Nephron (organoid): ENCODE measurements around the gene PEPD.
"Not testable (repeated sequence)": the region's sequence is repeated elsewhere in the genome, so short reads cannot be mapped to it uniquely, and the experiment has no call there.

Experiments used
- H3K27ac Mint-ChIP-seq, 3 experiments: 2 replicates each; pipeline ENCODE4 v1.8.0; 2020; ENCODE audit warnings: mixed read lengths in 3 of 3, mild to moderate bottlenecking in 2 of 3, moderate library complexity in 1 of 3
- H3K27me3 Mint-ChIP-seq: 2 replicates; pipeline ENCODE4 v1.8.0; 2021; ENCODE audit warnings: low read depth, mild to moderate bottlenecking, moderate library complexity, mixed read lengths
- H3K36me3 Mint-ChIP-seq: 2 replicates; pipeline ENCODE4 v1.8.0; 2020; ENCODE audit warnings: low read depth, mixed read lengths
- H3K4me1 Mint-ChIP-seq: 2 replicates; pipeline ENCODE4 v1.8.0; 2020; ENCODE audit warnings: mixed read lengths
- H3K4me3 Mint-ChIP-seq, 3 experiments: 2 replicates each; pipeline ENCODE4 v1.8.0; 2020; ENCODE audit warnings: mild to moderate bottlenecking in 3 of 3, mixed read lengths in 3 of 3, moderate library complexity in 2 of 3
- H3K9me3 Mint-ChIP-seq: 2 replicates; pipeline ENCODE4 v1.8.0; 2020; ENCODE audit warnings: mixed read lengths
- CTCF ChIP-seq, 3 experiments: fragments of 200-600 bp; sonication (generic); IDR thresholded peaks; one replicate each; pipeline ENCODE4 v1.5.0; 2021; ENCODE audit warnings: antibody characterized with exemption in 3 of 3; ENCODE audit not compliant: unreplicated experiment in 3 of 3

Gene PEPD

GRCh38 chr19:33556261-33556660 lies 34.7 kb upstream of the PEPD start:
- no peak overlapping the region for H3K27ac Mint-ChIP-seq
- H3K4me1 Mint-ChIP-seq = peaks cover 16% of the 10 kb centered on the region
- TF ChIP-seq CTCF (IDR thresholded peaks at IDR 0.05; ENCODE audit: unreplicated experiment in 3 of 3) = no peak
- H3K9me3 Mint-ChIP-seq = no peaks in the 10 kb centered on the region
- H3K4me3 Mint-ChIP-seq = no peak overlapping the region
- H3K27me3 Mint-ChIP-seq = peaks cover 24% of the 10 kb centered on the region
- H3K36me3 Mint-ChIP-seq = no peaks in the 10 kb centered on the region

DNA sequence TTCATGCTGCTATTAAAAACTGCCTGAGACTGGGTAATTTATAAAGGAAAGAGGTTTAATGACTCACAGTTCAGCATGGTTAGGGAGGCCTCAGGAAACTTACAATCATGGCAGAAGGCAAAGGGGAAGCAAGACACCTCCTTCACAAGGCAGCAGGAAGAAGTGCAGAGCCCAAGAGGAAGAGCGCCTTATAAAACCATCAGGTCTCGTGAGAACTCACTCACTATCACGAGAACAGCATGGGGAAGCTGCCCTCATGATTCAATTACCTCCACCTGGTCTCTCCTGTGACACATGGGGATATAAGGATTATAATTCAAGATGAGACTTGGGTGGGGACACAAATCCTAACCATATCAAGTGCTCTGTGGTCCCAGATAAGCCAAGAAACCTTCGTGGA lies 34.1 kb upstream of the PEPD start:
- peaks cover 16% of the 10 kb centered on the region for H3K4me1 Mint-ChIP-seq
- peaks cover 20% of the 10 kb centered on the region for H3K27me3 Mint-ChIP-seq
- not testable (repeated sequence) for H3K36me3 Mint-ChIP-seq, H3K4me3 Mint-ChIP-seq, H3K9me3 Mint-ChIP-seq, H3K27ac Mint-ChIP-seq

- no peak for TF ChIP-seq CTCF (IDR thresholded peaks at IDR 0.05; ENCODE audit: unreplicated experiment in 3 of 3)
- H3K9me3 Mint-ChIP-seq = no peaks in the 10 kb centered on the region
- H3K27me3 Mint-ChIP-seq = peaks cover 20% of the 10 kb centered on the region
- no peaks in the 10 kb centered on the region for H3K36me3 Mint-ChIP-seq
- no peak overlapping the region for H3K4me3 Mint-ChIP-seq
- peaks cover 16% of the 10 kb centered on the region for H3K4me1 Mint-ChIP-seq
- H3K27ac Mint-ChIP-seq = no peak overlapping the region
Observed at GRCh38 chr19:33554821-33555220, 33.2 kb upstream of the PEPD start.

DNA sequence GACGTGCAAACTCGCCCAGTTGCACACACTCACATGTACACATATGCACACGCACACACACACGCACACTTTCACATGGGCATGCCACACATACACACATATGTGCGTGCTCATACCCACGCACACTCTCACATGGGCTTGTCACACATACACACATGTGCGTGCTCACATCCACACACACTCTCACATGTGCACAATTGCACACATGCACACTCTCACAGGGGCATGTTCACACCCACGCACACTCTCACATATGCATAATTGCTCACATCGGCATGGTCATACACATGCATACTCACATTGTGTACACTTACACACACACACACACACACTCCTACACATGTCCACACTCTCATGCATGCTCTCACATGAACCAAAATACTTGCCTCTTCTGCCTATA lies 32.8 kb upstream of the PEPD start:
- peaks cover 16% of the 10 kb centered on the region for H3K4me1 Mint-ChIP-seq
- no peaks in the 10 kb centered on the region for H3K9me3 Mint-ChIP-seq
- no peak overlapping the region for H3K27ac Mint-ChIP-seq
- H3K27me3 Mint-ChIP-seq = peaks cover 20% of the 10 kb centered on the region
- H3K4me3 Mint-ChIP-seq = no peak overlapping the region
- H3K36me3 Mint-ChIP-seq = no peaks in the 10 kb centered on the region
- TF ChIP-seq CTCF (IDR thresholded peaks at IDR 0.05; ENCODE audit: unreplicated experiment in 3 of 3) = no peak

DNA sequence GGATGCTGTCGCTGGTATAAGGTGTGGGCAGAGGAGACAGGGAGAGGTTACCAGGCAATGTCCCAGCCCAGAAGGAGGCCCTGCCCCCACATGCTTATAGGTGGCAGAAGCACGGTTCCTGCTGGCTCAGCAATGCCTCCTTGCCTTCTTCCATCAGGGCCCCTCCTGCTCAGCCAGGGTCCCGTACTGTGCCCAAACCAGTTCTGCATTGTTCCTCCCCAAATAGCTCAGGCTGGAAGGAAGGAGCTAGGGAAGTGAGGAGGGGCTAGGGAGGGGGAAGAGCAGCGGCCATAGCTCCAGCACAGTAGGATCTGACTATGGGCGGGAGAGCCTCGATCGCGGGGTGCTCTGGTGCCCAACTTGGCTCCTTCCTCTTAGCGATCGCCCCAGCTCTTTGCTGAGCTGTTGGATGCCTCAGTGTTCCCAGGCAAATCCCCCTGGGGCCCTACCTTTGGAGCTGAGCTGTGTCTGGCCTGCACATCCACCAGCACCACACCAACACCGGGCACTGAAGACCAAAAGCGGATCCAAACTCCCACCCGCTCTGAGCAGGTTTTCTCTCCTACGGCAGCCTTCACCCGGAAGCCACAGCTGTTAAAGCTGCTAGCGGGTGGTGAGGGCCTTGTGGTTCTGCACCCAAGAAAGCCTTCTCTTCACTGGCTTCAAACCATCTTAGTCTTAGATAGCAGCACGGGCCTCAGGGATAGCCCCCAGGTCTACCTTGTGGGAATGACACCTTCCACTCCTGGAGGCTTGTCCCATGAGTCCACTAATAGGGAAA lies 32.1 kb upstream of the PEPD start:
- Mint-ChIP-seq H3K4me1 (peaks cover 10% of the 10 kb centered on the region), H3K27me3 (peaks cover 16% of the 10 kb centered on the region), H3K9me3 (no peaks in the 10 kb centered on the region), H3K36me3 (no peaks in the 10 kb centered on the region), H3K4me3 (no peak overlapping the region), H3K27ac (no peak overlapping the region)
- no peak for TF ChIP-seq CTCF (IDR thresholded peaks at IDR 0.05; ENCODE audit: unreplicated experiment in 3 of 3)

- H3K4me3 Mint-ChIP-seq = no peak overlapping the region
- H3K27ac Mint-ChIP-seq = no peak overlapping the region
- peaks cover 5% of the 10 kb centered on the region for H3K4me1 Mint-ChIP-seq
- TF ChIP-seq CTCF (IDR thresholded peaks at IDR 0.05; ENCODE audit: unreplicated experiment in 3 of 3) = no peak
- peaks cover 8% of the 10 kb centered on the region for H3K27me3 Mint-ChIP-seq
- H3K36me3 Mint-ChIP-seq = no peaks in the 10 kb centered on the region
- no peaks in the 10 kb centered on the region for H3K9me3 Mint-ChIP-seq
Observed at GRCh38 chr19:33552928-33553279, 31.3 kb upstream of the PEPD start.
